Spleen (tissue), 7 donors: ENCODE results near the gene PGRMC2.

Experiments
- CTCF ChIP-seq, 11 experiments: fragments of 200-600 bp in 7 of 11; fragments of 450-650 bp in 4 of 11; sonication (generic) in 4 of 11; IDR thresholded peaks in 8 of 11; conservative IDR thresholded peaks in 3 of 11; 1 replicate in 7 of 11; 2 replicates in 4 of 11; pipeline versions ENCODE4 v1.4.0 to v1.8.0; 2016 to 2021; ENCODE audit warnings: antibody characterized with exemption in 11 of 11, inconsistent platforms in 4 of 11, mild to moderate bottlenecking in 1 of 11
- POLR2A ChIP-seq, 3 donors: fragments of 450-650 bp; IDR thresholded peaks; one replicate each; pipeline ENCODE4 v1.5.1; 2017; ENCODE audit warnings: antibody characterized with exemption in 3 of 3, mild to moderate bottlenecking in 1 of 3
- POLR2AphosphoS5 ChIP-seq, 3 donors: sonication (generic); formaldehyde crosslinking; IDR thresholded peaks; one replicate each; pipeline ENCODE4 v1.5.1; 2017; ENCODE audit warnings: antibody characterized with exemption in 3 of 3
- donor health status: DM: no; HTN: no; CAD: no; lungs with moderate emphysema.
- donor health status: DM: no; HTN: no; CAD: no.
- donor health status: DM: no; HTN: no; CAD: no.

GRCh38 chr4:128303986-128304385 is 16.4 kb upstream of the PGRMC2 start:
- TF ChIP-seq CTCF (IDR thresholded peaks at IDR 0.05 in 8 of 11, conservative IDR thresholded peaks at IDR 0.05 in 3 of 11) (no peak), POLR2AphosphoS5 (IDR thresholded peaks at IDR 0.05) (no peak), POLR2A (IDR thresholded peaks at IDR 0.05) (no peak)
